Mesenchymal stem cell (in vitro differentiated cells and primary cell): ENCODE results near the gene CD72. TPM values are rescaled to one million over a fixed set of nuclear protein-coding genes. Genes with fewer than 3 reads are reported as not detected.

Experiments
- DNase-seq: peaks from one replicate; pipeline ENCODE4 v3.0.0-alpha.2; 2013
- H2AFZ ChIP-seq: one replicate; pipeline ENCODE4 v1.6.1; 2013; ENCODE audit warnings: low read depth, mild to moderate bottlenecking, control low read depth, inconsistent platforms, low read length, moderate library complexity
- H2AK5ac ChIP-seq: 2 replicates; pipeline ENCODE4 v1.6.1; 2013; ENCODE audit warnings: low read length, moderate library complexity, mild to moderate bottlenecking, inconsistent platforms; ENCODE audit not compliant: severe bottlenecking
- H2BK120ac ChIP-seq: one replicate; pipeline ENCODE4 v1.6.1; 2013; ENCODE audit warnings: low read depth, mild to moderate bottlenecking, inconsistent platforms, low read length, moderate library complexity
- H2BK12ac ChIP-seq, 2 experiments: one replicate each; pipeline ENCODE4 v1.6.1; 2013; ENCODE audit warnings: inconsistent platforms in 2 of 2, low read length in 2 of 2, mild to moderate bottlenecking in 2 of 2, moderate library complexity in 2 of 2, control low read depth in 1 of 2
- H2BK15ac ChIP-seq: one replicate; pipeline ENCODE4 v1.6.1; 2013; ENCODE audit warnings: mild to moderate bottlenecking, low read depth, inconsistent platforms; ENCODE audit not compliant: poor library complexity, severe bottlenecking
- H2BK5ac ChIP-seq: 2 replicates; pipeline ENCODE4 v1.6.1; 2013; ENCODE audit warnings: low read depth, mild to moderate bottlenecking, low read length, control low read depth, inconsistent platforms; ENCODE audit not compliant: poor library complexity, severe bottlenecking
- H3K14ac ChIP-seq, 2 experiments: one replicate each; pipeline ENCODE4 v1.6.1; 2013; ENCODE audit warnings: inconsistent platforms in 2 of 2, low read length in 2 of 2, control low read depth in 1 of 2, mild to moderate bottlenecking in 1 of 2, moderate library complexity in 1 of 2
- H3K18ac ChIP-seq, 2 experiments: one replicate each; pipeline ENCODE4 v1.6.1; 2013; ENCODE audit warnings: inconsistent platforms in 2 of 2, low read length in 2 of 2, control low read depth in 1 of 2, low read depth in 1 of 2, mild to moderate bottlenecking in 1 of 2
- H3K23ac ChIP-seq, 2 experiments: one replicate each; pipeline ENCODE4 v1.6.1; 2013; ENCODE audit warnings: inconsistent platforms in 2 of 2, low read length in 2 of 2, mild to moderate bottlenecking in 2 of 2, moderate library complexity in 2 of 2, control low read depth in 1 of 2
- H3K27ac ChIP-seq: 2 replicates; pipeline ENCODE4 v1.5.1; 2013; ENCODE audit warnings: mild to moderate bottlenecking, moderate library complexity, low read length, control low read depth, inconsistent platforms; ENCODE audit not compliant: poor library complexity, severe bottlenecking
- H3K27me3 ChIP-seq, 2 experiments: 2 replicates each; pipeline versions ENCODE4 v1.6.1 to v1.7.0; 2013; ENCODE audit warnings: low read length in 2 of 2, mild to moderate bottlenecking in 2 of 2, moderate library complexity in 2 of 2, control low read depth in 1 of 2, inconsistent platforms in 1 of 2; ENCODE audit not compliant: control insufficient read depth in 1 of 2, insufficient read depth in 1 of 2
- H3K36me3 ChIP-seq, 2 experiments: 2 replicates each; pipeline versions ENCODE4 v1.6.1 to v1.7.0; 2013; ENCODE audit warnings: low read length in 2 of 2, control low read depth in 1 of 2, inconsistent platforms in 1 of 2, low read depth in 1 of 2, mild to moderate bottlenecking in 1 of 2; ENCODE audit not compliant: insufficient read depth in 2 of 2, control insufficient read depth in 1 of 2
- H3K4ac ChIP-seq, 2 experiments: one replicate each; pipeline ENCODE4 v1.6.1; 2013; ENCODE audit warnings: inconsistent platforms in 2 of 2, low read length in 2 of 2, mild to moderate bottlenecking in 2 of 2, moderate library complexity in 2 of 2, control low read depth in 1 of 2, low read depth in 1 of 2
- H3K4me1 ChIP-seq: 2 replicates; pipeline ENCODE4 v1.6.1; 2013; ENCODE audit warnings: low read depth, low read length, control low read depth; ENCODE audit not compliant: control insufficient read depth, insufficient read depth
- H3K4me2 ChIP-seq: 2 replicates; pipeline ENCODE4 v1.6.1; 2013; ENCODE audit warnings: low read length, mild to moderate bottlenecking, inconsistent platforms; ENCODE audit not compliant: poor library complexity, severe bottlenecking
- H3K4me3 ChIP-seq, 2 experiments: 2 replicates each; pipeline versions ENCODE4 v1.5.1 to v1.7.0; 2013; ENCODE audit warnings: low read length in 2 of 2, mild to moderate bottlenecking in 2 of 2, control low read depth in 1 of 2, low read depth in 1 of 2; ENCODE audit not compliant: insufficient read depth in 1 of 2
- H3K79me1 ChIP-seq: replicated peaks from 2 replicates; pipeline ENCODE4 v1.6.1; 2013; ENCODE audit warnings: mild to moderate bottlenecking, control low read depth, low read length, inconsistent platforms; ENCODE audit not compliant: poor library complexity, severe bottlenecking
- H3K9ac ChIP-seq: 2 replicates; pipeline ENCODE4 v1.7.0; 2013; ENCODE audit warnings: mild to moderate bottlenecking, low read length, moderate library complexity
- H3K9me3 ChIP-seq: 2 replicates; pipeline ENCODE4 v1.7.0; 2013; ENCODE audit warnings: mild to moderate bottlenecking, low read length; ENCODE audit not compliant: control insufficient read depth
- H4K8ac ChIP-seq: one replicate; pipeline ENCODE4 v1.6.1; 2013; ENCODE audit warnings: inconsistent platforms, mild to moderate bottlenecking, low read length, moderate library complexity
- H4K91ac ChIP-seq: one replicate; pipeline ENCODE4 v1.6.1; 2013; ENCODE audit warnings: mild to moderate bottlenecking, low read length, inconsistent platforms
- WGBS: methylation state at CpG from one replicate; pipeline ENCODE4 v1.1.7; 2013; ENCODE audit warnings: mixed read lengths; 5-methylcytosine and 5-hydroxymethylcytosine counted together
- polyA plus RNA-seq, 2 experiments: library from polyadenylated mRNA; stranded (reverse); fragments of 200-250 nt; gene quantifications; one replicate each; pipeline ENCODE4 v1.2.3, GENCODE V29; 2013

The CD72 gene, protein sequence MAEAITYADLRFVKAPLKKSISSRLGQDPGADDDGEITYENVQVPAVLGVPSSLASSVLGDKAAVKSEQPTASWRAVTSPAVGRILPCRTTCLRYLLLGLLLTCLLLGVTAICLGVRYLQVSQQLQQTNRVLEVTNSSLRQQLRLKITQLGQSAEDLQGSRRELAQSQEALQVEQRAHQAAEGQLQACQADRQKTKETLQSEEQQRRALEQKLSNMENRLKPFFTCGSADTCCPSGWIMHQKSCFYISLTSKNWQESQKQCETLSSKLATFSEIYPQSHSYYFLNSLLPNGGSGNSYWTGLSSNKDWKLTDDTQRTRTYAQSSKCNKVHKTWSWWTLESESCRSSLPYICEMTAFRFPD
- polyA plus RNA-seq (2013, experiment 1 of 2) = 0.47 TPM
- polyA plus RNA-seq (2013, experiment 2 of 2) = 0.32 TPM

- Histone ChIP-seq H2BK15ac (peak within 1 kb of the TSS; percentile 8), H3K14ac (no peak within 1 kb of the TSS), H3K18ac (no peak within 1 kb of the TSS), H3K4me3 (peak within 1 kb of the TSS in 1 of 2 experiments; percentile 76), H4K91ac (no peak within 1 kb of the TSS), H3K27ac (no peak within 1 kb of the TSS), H3K4ac (no peak within 1 kb of the TSS), H2AK5ac (no peak within 1 kb of the TSS), H2BK120ac (no peak within 1 kb of the TSS), H3K4me2 (peak within 1 kb of the TSS; percentile 76), H3K27me3 (peaks cover 0 to 61% of the 10 kb centered on the region in 2 experiments), H3K36me3 (no peaks in the 10 kb centered on the region), H3K79me1 (no peaks in the 10 kb centered on the region), H3K9me3 (no peaks in the 10 kb centered on the region), H2AFZ (peak within 1 kb of the TSS; percentile 32), H3K23ac (no peak within 1 kb of the TSS), H2BK5ac (no peak within 1 kb of the TSS), H2BK12ac (no peak within 1 kb of the TSS), H3K9ac (peak within 1 kb of the TSS; percentile 89), H4K8ac (no peak within 1 kb of the TSS), H3K4me1 (peaks cover 7% of the 10 kb centered on the region)
- WGBS = 89% methylated on average over 7 of the region's 7 CpGs
- no peak for DNase-seq
Observed at GRCh38 chr9:35618325-35618727, at the start of gene CD72. Gene CD72 (minus strand): TSS chr9:35618413. CDS start chr9:35618303, 110 bp downstream.

GRCh38 chr9:35667939-35668338 is 49.7 kb upstream of the CD72 start:
- H3K23ac ChIP-seq = no peak overlapping the region
- H2BK12ac ChIP-seq = peak overlapping the region in 1 of 2 experiments; percentile 6
- H3K18ac ChIP-seq = no peak overlapping the region

GRCh38 chr9:35666549-35666948 is 48.3 kb upstream of the CD72 start:
- no peak overlapping the region for H3K23ac ChIP-seq
- H2BK120ac ChIP-seq = no peak overlapping the region
- H2BK12ac ChIP-seq = peak overlapping the region in 1 of 2 experiments; percentile 69
- H3K4me2 ChIP-seq = no peak overlapping the region
- H3K4me1 ChIP-seq = peaks cover 22% of the 10 kb centered on the region
- no peak overlapping the region for H3K14ac ChIP-seq
- no peak overlapping the region for H2BK5ac ChIP-seq
- no peaks in the 10 kb centered on the region for H3K27me3 ChIP-seq
- H2BK15ac ChIP-seq = no peak overlapping the region
- no peak overlapping the region for H3K9ac ChIP-seq
- no peaks in the 10 kb centered on the region for H3K9me3 ChIP-seq
- peaks cover 7 to 13% of the 10 kb centered on the region in 2 experiments for H3K36me3 ChIP-seq
- no peak overlapping the region for H3K27ac ChIP-seq
- no peak overlapping the region for H4K91ac ChIP-seq
- no peak overlapping the region for H2AFZ ChIP-seq
- no peak for DNase-seq
- H3K4me3 ChIP-seq = no peak overlapping the region
- H3K4ac ChIP-seq = no peak overlapping the region
- peaks cover 5% of the 10 kb centered on the region for H3K79me1 ChIP-seq
- no peak overlapping the region for H3K18ac ChIP-seq
- peak overlapping the region; percentile 70 for H2AK5ac ChIP-seq
- no peak overlapping the region for H4K8ac ChIP-seq
- WGBS = 98% methylated on average over 4 of the region's 5 CpGs

More at GRCh38 chr9:35667939-35668338, 49.7 kb upstream of the CD72 start:
- peak overlapping the region in 1 of 2 experiments; percentile 32 for H3K4ac ChIP-seq
- H2AFZ ChIP-seq = no peak overlapping the region
- 92% methylated on average over 3 of the region's 3 CpGs for WGBS
- peaks cover 22% of the 10 kb centered on the region for H3K4me1 ChIP-seq
- H2BK120ac ChIP-seq = no peak overlapping the region
- H3K4me2 ChIP-seq = no peak overlapping the region
- H3K9me3 ChIP-seq = no peaks in the 10 kb centered on the region
- H2BK15ac ChIP-seq = no peak overlapping the region
- H3K79me1 ChIP-seq = peaks cover 5% of the 10 kb centered on the region
- H3K27ac ChIP-seq = no peak overlapping the region
- DNase-seq = no peak
- H3K9ac ChIP-seq = no peak overlapping the region
- H2BK5ac ChIP-seq = no peak overlapping the region
- H3K36me3 ChIP-seq = no peaks in the 10 kb centered on the region
- no peak overlapping the region for H4K8ac ChIP-seq
- H4K91ac ChIP-seq = no peak overlapping the region
- H2AK5ac ChIP-seq = peak overlapping the region; percentile 1
- no peaks in the 10 kb centered on the region for H3K27me3 ChIP-seq
- no peak overlapping the region for H3K14ac ChIP-seq
- H3K4me3 ChIP-seq = no peak overlapping the region

GRCh38 chr9:35666045-35666444 is 47.8 kb upstream of the CD72 start:
- no peak overlapping the region for H3K18ac ChIP-seq
- H3K27me3 ChIP-seq = no peaks in the 10 kb centered on the region
- peaks cover 22% of the 10 kb centered on the region for H3K4me1 ChIP-seq
- H3K36me3 ChIP-seq = peaks cover 7 to 18% of the 10 kb centered on the region in 2 experiments
- no peak overlapping the region for H2BK120ac ChIP-seq
- no peak overlapping the region for H4K91ac ChIP-seq
- H3K14ac ChIP-seq = no peak overlapping the region
- H3K4me3 ChIP-seq = no peak overlapping the region
- WGBS = 100% methylated on average over 1 of the region's 1 CpG
- peaks cover 5% of the 10 kb centered on the region for H3K79me1 ChIP-seq
- no peak overlapping the region for H3K23ac ChIP-seq
- H4K8ac ChIP-seq = no peak overlapping the region
- H3K27ac ChIP-seq = no peak overlapping the region
- no peak overlapping the region for H3K4me2 ChIP-seq
- peak overlapping the region; percentile 41 for H2AK5ac ChIP-seq
- DNase-seq = no peak
- peak overlapping the region in 1 of 2 experiments; percentile 69 for H2BK12ac ChIP-seq
- no peak overlapping the region for H2AFZ ChIP-seq
- no peak overlapping the region for H3K4ac ChIP-seq
- H2BK15ac ChIP-seq = no peak overlapping the region
- H3K9me3 ChIP-seq = no peaks in the 10 kb centered on the region
- H3K9ac ChIP-seq = no peak overlapping the region
- no peak overlapping the region for H2BK5ac ChIP-seq
